ENCODE data around the gene ECSCR.
"Not testable (repeated sequence)": the region's sequence is repeated elsewhere in the genome, so short reads cannot be mapped to it uniquely, and the experiment has no call there.

ECSCR gene

GRCh38 chr5:139462586-139463276 is at the start of gene ECSCR:
TSS of gene ECSCR (minus strand) at chr5:139462743. CDS start at chr5:139462670, 73 bp downstream.
- no peak for DNase-seq

GRCh38 chr5:139504722-139505121 is 42.2 kb upstream of the ECSCR start:
- DNase-seq, result not testable (repeated sequence)

DNA sequence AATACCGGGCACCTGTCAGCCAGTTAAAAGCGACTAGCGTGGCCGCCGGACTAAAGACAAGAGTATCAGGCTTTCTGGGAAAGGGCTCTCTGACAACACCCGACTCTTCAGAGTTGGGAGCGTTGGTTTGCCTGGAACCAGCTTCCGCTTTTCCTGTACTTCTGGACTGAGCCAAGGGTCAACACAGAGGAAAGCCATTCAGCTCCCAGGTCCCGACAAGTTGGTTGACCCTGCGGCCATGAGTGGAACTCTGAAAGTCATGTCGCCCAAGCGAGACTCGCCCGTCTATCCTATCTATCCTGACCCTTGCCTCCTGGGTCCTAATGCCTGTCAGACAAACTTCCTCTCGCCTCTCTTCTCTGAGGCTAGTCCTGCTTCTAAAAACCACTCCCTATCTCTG is 41.3 kb upstream of the ECSCR start:
- not testable (repeated sequence) for DNase-seq

DNA sequence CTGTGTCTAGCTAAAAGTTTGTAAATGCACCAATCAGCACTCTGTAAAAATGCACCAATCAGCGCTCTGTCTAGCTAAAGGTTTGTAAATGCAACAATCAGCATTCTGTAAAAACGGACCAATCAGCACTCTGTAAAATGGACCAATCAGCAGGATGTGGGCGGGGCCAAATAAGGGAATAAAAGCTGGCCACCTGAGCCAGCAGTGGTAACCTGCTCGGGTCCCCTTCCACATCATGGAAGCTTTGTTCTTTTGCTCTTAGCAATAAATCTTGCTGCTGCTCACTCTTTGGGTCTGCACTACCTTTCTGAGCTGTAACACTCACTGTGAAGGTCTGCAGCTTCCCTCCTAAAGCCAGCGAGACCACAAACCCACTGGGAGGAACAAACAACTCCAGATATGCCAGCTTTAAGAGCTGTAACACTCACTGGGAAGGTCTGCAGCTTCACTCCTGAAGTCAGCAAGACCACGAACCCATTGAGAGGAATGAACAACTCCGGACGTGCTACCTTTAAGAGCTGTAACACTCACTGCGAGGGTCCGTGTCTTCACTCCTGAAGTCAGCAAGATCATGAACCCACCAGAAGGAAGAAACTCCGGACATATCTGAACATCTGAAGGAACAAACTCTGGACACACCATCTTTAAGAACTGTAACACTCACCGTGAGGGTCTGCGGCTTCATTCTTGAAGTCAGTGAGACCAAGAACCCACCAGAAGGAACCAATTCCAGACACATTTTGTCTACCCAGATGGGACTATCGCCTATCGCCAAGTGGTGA is 40.7 kb upstream of the ECSCR start:
- DNase-seq, result not testable (repeated sequence)

DNA sequence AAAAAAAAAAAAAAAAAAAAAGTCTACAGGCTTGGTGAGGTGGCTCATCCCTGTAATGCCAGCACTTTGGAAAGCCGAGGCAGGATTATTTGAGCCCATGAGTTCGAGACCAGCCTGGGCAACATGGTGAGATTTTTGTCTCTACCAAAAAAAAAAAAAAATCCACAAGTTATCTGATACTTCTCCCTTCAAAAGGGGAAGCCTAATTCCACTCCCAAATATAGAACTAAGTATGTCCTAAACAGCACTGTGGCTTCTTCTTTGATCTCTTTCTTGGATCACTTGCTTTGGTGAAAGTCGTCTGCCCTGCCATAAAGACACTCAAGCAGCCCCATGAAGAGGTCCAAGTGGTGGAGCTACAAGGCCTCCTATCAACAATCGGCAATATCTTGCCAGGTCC is 38.8 kb upstream of the ECSCR start:
- DNase-seq, result no peak

DNA sequence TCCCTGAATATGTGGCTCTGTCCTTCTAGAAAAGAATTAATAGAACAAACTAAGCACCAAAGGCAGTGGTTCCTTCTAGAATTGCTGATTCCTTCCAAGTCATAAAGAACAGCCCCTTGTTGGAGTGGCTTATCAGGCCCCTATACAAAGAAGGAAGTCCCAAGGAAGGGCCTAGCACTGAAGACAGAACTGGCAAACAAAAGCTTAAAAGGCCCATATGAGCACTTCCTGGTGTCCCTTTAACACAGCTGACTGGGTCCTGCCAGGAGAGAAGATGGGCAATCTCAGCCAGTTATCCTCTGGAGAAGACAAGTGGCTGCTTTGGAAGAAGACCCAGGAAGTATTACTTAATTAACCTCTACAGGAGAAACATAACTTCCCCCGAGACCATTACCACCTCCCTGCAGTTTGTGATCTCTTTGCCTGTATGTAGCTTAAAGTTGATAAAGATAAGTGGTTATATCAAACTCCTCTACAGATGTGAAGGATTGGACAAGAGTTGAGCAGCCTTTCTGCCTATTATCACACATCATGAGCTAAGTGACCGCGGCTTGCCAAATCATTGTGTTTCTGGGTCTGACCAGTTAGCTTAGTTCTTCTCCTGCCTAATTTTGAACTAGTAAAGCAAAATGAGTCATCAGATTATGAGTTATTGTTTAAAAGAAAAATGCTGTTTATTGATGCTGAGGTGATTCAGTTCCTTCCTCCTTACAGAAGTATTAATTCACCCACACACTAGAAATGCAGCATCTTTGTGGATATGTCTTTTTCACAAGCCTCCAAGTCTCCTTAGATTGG is 33.3 kb upstream of the ECSCR start:
- no peak for DNase-seq

GRCh38 chr5:139494832-139495231 is 32.3 kb upstream of the ECSCR start:
- DNase-seq, result no peak

- DNase-seq, result no peak
Observed at GRCh38 chr5:139494256-139494655, 31.7 kb upstream of the ECSCR start.

- no peak for DNase-seq
Observed at GRCh38 chr5:139492700-139493192, 30.2 kb upstream of the ECSCR start.

- DNase-seq, result no peak
Observed at GRCh38 chr5:139488260-139488659, 25.7 kb upstream of the ECSCR start.

DNA sequence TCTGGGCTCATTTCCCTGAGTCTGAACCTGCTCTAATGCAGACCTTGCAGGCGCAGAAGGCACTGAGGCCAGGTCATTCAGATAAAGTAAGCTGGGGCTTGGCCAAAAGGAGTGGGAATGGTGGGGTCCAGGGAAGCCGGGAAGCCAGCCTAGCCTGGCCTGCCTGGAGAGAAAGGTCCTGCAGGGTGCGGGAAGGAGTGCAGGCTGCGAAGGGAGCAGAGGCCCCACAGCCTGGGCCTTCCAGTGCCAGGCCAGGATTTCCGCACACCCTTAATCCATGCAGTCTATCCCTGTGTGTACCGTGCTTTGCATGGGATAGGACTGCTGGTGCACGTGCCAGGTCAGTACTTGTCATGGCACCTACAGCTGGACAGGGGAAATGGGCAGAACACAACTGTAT is 23.7 kb upstream of the ECSCR start:
- no peak for DNase-seq

GRCh38 chr5:139482890-139483208 is 20.3 kb upstream of the ECSCR start:
- not testable (repeated sequence) for DNase-seq

GRCh38 chr5:139482050-139482889 is 19.7 kb upstream of the ECSCR start, which contains the start of gene STING1:
TSS of gene STING1 (minus strand) at chr5:139482758. CDS start at chr5:139481704, 1,054 bp downstream.
- peak; percentile 96 for DNase-seq

GRCh38 chr5:139481580-139482049 is 19.1 kb upstream of the ECSCR start:
- DNase-seq, result no peak

DNA sequence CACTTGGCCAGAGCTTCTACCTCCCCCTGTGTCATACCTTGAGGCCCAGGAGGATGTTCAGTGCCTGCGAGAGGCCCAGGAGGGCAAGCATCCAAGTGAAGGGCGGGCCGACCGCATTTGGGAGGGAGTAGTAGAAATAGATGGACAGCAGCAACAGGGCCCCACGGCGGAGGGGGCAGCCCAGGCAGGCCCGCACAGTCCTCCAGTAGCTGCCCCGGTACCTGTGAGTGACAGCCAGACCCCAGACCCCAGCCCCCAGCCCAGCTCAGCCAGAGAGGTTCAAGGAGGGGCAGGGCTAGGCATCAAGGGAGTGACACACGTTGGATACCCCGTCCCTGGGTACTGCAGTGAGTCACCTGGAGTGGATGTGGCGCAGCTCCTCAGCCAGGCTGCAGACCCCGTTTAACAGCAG is 18.6 kb upstream of the ECSCR start:
- no peak for DNase-seq

DNA sequence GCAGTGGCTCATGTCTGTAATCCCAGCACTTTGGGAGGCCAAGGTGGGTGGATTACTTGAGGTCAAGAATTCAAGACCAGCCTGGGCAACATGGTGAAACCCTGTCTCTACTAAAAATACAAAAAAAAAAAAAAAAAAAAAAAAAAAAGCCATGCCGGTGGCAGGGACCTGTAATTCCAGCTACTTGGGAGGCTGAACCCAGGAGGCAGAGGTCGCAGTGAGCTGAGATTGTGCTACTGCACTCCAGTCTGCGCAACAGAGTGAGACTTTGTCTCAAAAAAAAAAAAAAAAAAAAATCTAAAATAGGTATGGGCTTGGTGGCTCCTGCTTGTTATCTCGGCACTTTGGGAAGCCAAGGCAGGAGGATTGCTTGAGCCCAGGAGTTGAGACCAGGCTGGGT is 17.2 kb upstream of the ECSCR start:
- DNase-seq, result not testable (repeated sequence)

DNA sequence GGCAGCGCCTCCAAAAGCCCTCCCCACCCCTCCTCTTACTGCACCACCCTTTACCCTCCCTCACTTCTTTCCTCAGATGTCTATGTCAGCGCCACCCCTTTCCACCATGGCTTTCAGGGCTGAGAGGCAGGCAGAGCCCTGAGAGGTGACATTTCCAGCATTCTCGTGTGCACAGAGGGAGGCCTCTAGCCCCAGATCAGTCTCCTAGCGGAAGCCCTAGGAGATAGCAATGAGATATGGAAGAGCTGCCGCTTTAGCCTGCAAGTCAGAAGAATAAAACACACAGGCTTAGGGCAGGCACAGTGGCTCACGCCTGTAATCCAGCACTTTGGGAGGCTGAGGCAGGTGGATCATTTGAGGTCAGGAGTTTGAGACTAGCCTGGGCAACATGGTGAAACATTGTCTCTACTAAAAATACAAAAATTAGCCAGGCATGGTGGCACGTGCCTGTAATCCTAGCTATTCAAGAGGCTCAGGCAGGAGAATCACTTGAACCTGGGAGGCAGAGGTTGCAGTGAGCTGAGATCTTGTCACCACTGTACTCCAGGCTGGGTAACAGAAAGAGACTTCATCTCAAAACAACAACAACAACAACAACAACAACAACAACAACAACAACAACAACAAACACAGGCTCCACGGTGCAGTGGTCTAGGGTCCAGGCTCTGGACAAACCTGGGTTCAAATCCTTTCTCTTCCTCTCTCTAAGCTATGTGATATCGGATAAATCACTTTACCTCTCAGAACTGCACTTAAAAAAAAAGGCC is 16.3 kb upstream of the ECSCR start:
- DNase-seq, result not testable (repeated sequence)

DNA sequence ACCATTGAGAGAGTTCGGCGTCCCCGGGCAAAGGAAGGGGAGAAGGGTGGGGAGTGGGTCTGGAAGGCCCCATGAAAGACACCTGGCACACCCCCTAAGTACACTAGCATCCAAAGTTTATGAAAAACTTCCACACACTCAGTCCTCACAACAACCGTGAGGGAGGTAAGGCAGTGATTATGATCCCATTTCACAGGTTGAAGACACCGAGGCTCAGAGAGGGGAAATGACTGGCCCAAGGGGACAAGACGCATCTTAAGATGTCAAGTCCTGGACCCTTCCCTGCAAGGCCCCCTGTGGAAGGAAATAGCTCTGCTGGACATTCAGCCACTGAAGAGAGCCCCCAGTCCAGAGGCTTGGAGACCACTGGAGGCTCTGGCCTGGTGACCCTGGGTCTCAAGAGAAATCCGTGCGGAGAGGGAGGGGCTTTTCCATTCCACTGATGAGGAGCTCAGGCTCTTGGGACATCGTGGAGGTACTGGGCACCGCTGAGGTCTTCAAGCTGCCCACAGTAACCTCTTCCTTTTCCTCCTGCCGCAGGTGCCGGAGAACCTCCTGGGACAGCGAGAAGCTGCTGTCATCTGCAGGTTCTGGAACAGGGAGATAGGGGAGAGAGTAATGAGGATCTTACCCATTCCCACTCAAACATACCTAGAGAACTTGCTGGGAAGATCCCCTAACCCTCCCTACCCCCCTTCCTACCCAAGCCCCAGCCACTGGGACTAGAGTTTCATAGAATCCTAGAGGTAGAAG is 13.5 kb upstream of the ECSCR start:
- no peak for DNase-seq

- DNase-seq, result peak; percentile 54
Observed at GRCh38 chr5:139474890-139475791, 12.6 kb upstream of the ECSCR start.

GRCh38 chr5:139473565-139473964 is 11.0 kb upstream of the ECSCR start:
- no peak for DNase-seq
